SIG-M5 treated with dmso at 0.1 percent for 504 hours (cell line): ENCODE data around the gene TRIM44.
"Not testable (repeated sequence)": the region's sequence is repeated elsewhere in the genome, so short reads cannot be mapped to it uniquely, and the experiment has no call there.

Experiments
- DNase-seq: peaks from one replicate; lab custom pipeline; 2025; ENCODE audit not compliant: unreplicated experiment; lab: John Stamatoyannopoulos, UW

TRIM44 gene

GRCh38 chr11:35847473-35847872 lies 184.9 kb downstream of the TRIM44 start:
- no peak for DNase-seq

- no peak for DNase-seq
Measured at GRCh38 chr11:35848616-35849015, 186.0 kb downstream of the TRIM44 start.

- DNase-seq, result no peak
Measured at GRCh38 chr11:35850191-35850590, 187.6 kb downstream of the TRIM44 start.

- DNase-seq, result no peak
Measured at GRCh38 chr11:35851342-35851741, 188.8 kb downstream of the TRIM44 start.

- peak; percentile 25 for DNase-seq
Measured at GRCh38 chr11:35852056-35852455, 189.5 kb downstream of the TRIM44 start.

- DNase-seq, result no peak
Measured at GRCh38 chr11:35853971-35854370, 191.4 kb downstream of the TRIM44 start.

- DNase-seq, result no peak
Measured at GRCh38 chr11:35855671-35856070, 193.1 kb downstream of the TRIM44 start.

- no peak for DNase-seq
Measured at GRCh38 chr11:35856259-35856658, 193.7 kb downstream of the TRIM44 start.

GRCh38 chr11:35856756-35857155 lies 194.2 kb downstream of the TRIM44 start:
- no peak for DNase-seq

- no peak for DNase-seq
Measured at GRCh38 chr11:35857922-35858321, 195.3 kb downstream of the TRIM44 start.

- DNase-seq, result no peak
Measured at GRCh38 chr11:35859301-35859700, 196.7 kb downstream of the TRIM44 start.

- DNase-seq, result not testable (repeated sequence)
Measured at GRCh38 chr11:35860194-35860593, 197.6 kb downstream of the TRIM44 start.

- DNase-seq, result no peak
Measured at GRCh38 chr11:35861191-35861590, 198.6 kb downstream of the TRIM44 start.

- no peak for DNase-seq
Measured at GRCh38 chr11:35862666-35863065, 200.1 kb downstream of the TRIM44 start.

GRCh38 chr11:35864131-35864530 lies 201.6 kb downstream of the TRIM44 start:
- no peak for DNase-seq

- no peak for DNase-seq
Measured at GRCh38 chr11:35866601-35867000, 204.0 kb downstream of the TRIM44 start.
